ENCODE results near the gene RASL10B. TPM values are rescaled to one million over a fixed set of nuclear protein-coding genes. Genes with fewer than 3 reads are reported as not detected.

Gene RASL10B
- total RNA-seq, 4 donors from 2014 or later = 10.3 to 28.1 (median 17.4) TPM

DNA sequence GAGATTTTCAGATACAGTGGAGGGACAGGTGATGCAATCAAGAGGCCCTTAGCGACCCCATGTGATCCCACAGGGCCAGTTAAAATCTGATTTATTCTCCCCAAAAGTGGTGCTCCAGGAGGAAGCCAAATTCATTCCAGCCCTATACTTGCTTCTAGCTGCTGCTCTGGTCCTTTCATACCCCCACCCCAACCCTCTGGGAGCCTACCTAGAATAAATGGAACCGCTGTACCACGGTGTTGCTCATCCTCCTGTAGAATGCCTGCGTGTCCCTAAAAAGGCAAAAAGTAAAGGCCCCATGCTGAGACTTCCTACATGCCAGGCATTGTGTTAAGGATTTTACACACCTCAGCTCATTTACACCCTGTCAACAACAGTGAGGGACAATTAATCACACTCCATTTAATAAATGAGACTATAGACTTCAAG is 2.0 kb upstream of the RASL10B start:
- TF ChIP-seq, protein P1, sequence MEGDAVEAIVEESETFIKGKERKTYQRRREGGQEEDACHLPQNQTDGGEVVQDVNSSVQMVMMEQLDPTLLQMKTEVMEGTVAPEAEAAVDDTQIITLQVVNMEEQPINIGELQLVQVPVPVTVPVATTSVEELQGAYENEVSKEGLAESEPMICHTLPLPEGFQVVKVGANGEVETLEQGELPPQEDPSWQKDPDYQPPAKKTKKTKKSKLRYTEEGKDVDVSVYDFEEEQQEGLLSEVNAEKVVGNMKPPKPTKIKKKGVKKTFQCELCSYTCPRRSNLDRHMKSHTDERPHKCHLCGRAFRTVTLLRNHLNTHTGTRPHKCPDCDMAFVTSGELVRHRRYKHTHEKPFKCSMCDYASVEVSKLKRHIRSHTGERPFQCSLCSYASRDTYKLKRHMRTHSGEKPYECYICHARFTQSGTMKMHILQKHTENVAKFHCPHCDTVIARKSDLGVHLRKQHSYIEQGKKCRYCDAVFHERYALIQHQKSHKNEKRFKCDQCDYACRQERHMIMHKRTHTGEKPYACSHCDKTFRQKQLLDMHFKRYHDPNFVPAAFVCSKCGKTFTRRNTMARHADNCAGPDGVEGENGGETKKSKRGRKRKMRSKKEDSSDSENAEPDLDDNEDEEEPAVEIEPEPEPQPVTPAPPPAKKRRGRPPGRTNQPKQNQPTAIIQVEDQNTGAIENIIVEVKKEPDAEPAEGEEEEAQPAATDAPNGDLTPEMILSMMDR (IDR thresholded peaks at IDR 0.05) = no peak
- TF ChIP-seq POLR2A (IDR thresholded peaks at IDR 0.05; ENCODE audit: low read depth) (no peak), POLR2AphosphoS5 (IDR thresholded peaks at IDR 0.05) (no peak), EP300 (IDR thresholded peaks at IDR 0.05) (no peak)
- Histone ChIP-seq H3K4me1 (peaks cover 28 to 85% (median 74%) of the 10 kb centered on the region in 4 donors), H3K4me3 (no peak overlapping the region), H3K36me3 (peaks cover 11 to 40% (median 19%) of the 10 kb centered on the region in 4 donors), H3K9me3 (no peaks in the 10 kb centered on the region), H3K27ac (replicated peaks in 1 of 4) (no peak overlapping the region), H3K27me3 (no peaks in the 10 kb centered on the region)
- intact Hi-C loops (cut with DNase I) = no loop called here
- WGBS = 74% methylated on average over 4 of the region's 4 CpGs
- no peak for DNase-seq (ENCODE audit: extremely low spot score)

DNA sequence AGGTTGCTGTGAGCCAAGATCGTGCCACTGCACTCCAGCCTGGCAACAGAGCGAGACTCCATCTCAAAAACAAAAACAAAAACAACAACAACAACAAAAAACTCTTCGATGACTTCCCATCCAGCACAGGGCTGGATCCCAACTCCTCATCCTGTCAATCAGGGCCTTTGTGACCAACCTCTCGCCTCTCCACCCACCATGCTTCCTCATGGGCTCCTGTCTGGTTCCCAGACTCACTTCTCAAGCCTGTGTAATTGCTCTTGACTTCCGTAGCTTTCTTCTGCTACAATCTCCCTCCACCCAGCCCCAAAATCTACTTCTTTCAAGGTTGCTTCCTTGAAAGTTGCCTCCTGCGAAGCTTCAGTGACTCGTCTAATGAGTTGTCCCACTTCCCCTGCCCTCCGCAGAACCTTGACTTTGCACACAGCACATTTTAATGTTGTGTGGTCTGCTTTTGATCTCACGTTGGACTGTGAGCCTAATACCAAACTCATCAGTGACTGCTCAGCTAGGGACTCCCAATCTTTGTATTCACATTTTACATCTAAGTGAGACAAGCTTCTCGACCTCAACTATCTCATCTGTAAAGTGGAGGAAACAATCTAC is 936 bp upstream of the RASL10B start:
- H3K27ac ChIP-seq (replicated peaks in 1 of 4) = no peak overlapping the region
- no peaks in the 10 kb centered on the region for H3K9me3 ChIP-seq
- TF ChIP-seq POLR2A (IDR thresholded peaks at IDR 0.05; ENCODE audit: low read depth) = no peak
- TF ChIP-seq, protein P1 (IDR thresholded peaks at IDR 0.05) = no peak
- no peaks in the 10 kb centered on the region for H3K27me3 ChIP-seq
- H3K4me1 ChIP-seq = peaks cover 28 to 81% (median 71%) of the 10 kb centered on the region in 4 donors
- WGBS = 85% methylated on average over 10 of the region's 10 CpGs
- intact Hi-C loops (cut with DNase I) = no loop called here
- H3K36me3 ChIP-seq = peaks cover 0 to 29% (median 8%) of the 10 kb centered on the region in 4 donors
- no peak for DNase-seq (ENCODE audit: extremely low spot score)
- no peak overlapping the region for H3K4me3 ChIP-seq

- H3K36me3 ChIP-seq = peaks cover 0 to 15% (median 0%) of the 10 kb centered on the region in 4 donors
- peak overlapping the region; percentile 69 to 88 (median 80) for H3K4me3 ChIP-seq
- 47% methylated on average over 8 of the region's 47 CpGs for WGBS
- TF ChIP-seq, protein P1 (IDR thresholded peaks at IDR 0.05) = no peak
- no peak for TF ChIP-seq POLR2A (IDR thresholded peaks at IDR 0.05; ENCODE audit: low read depth)
- TF ChIP-seq POLR2AphosphoS5 (IDR thresholded peaks at IDR 0.05) = no peak
- no peak for TF ChIP-seq EP300 (IDR thresholded peaks at IDR 0.05)
- intact Hi-C loops (cut with DNase I) = no loop called here
- no peaks in the 10 kb centered on the region for H3K9me3 ChIP-seq
- H3K27me3 ChIP-seq = no peaks in the 10 kb centered on the region
- H3K4me1 ChIP-seq = peaks cover 12 to 65% (median 54%) of the 10 kb centered on the region in 4 donors
- H3K27ac ChIP-seq (replicated peaks in 1 of 4) = peak overlapping the region; percentile 60 to 77 (median 68)
- no peak for DNase-seq (ENCODE audit: extremely low spot score)
Observed at GRCh38 chr17:35731917-35732805, 722 bp downstream of the RASL10B start.

- no peak for DNase-seq (ENCODE audit: extremely low spot score)
- TF ChIP-seq POLR2A (IDR thresholded peaks at IDR 0.05; ENCODE audit: low read depth) (no peak), EP300 (IDR thresholded peaks at IDR 0.05) (no peak), POLR2AphosphoS5 (IDR thresholded peaks at IDR 0.05) (no peak)
- TF ChIP-seq, protein P1 (IDR thresholded peaks at IDR 0.05) = no peak
Observed at GRCh38 chr17:35732806-35733136, 1.3 kb downstream of the RASL10B start.

More at GRCh38 chr17:35732806-35733136, 1.3 kb downstream of the RASL10B start:
- H3K9me3 ChIP-seq = no peaks in the 10 kb centered on the region
- H3K27ac ChIP-seq (replicated peaks in 1 of 4) = no peak overlapping the region
- 80% methylated on average over 1 of the region's 1 CpG for WGBS
- H3K36me3 ChIP-seq = peaks cover 0 to 9% (median 0%) of the 10 kb centered on the region in 4 donors
- peaks cover 7 to 59% (median 48%) of the 10 kb centered on the region in 4 donors for H3K4me1 ChIP-seq
- peak overlapping the region; percentile 69 to 88 (median 80) for H3K4me3 ChIP-seq
- H3K27me3 ChIP-seq = no peaks in the 10 kb centered on the region
- intact Hi-C loops (cut with DNase I) = no loop called here
